Lower leg skin (tissue), 3 donors: ENCODE data around the gene KRT34.

Source experiments
- CTCF ChIP-seq, 3 donors: fragments of 450-650 bp; IDR thresholded peaks; one replicate each; pipeline ENCODE4 v1.5.1; 2016; ENCODE audit warnings: antibody characterized with exemption in 3 of 3, mild to moderate bottlenecking in 3 of 3, moderate library complexity in 2 of 3
- POLR2A ChIP-seq, 2 donors: fragments of 450-650 bp; IDR thresholded peaks; one replicate each; pipeline ENCODE4 v1.6.1; 2016 to 2017; ENCODE audit warnings: antibody characterized with exemption in 2 of 2, mild to moderate bottlenecking in 1 of 2, moderate library complexity in 1 of 2

GRCh38 chr17:41390411-41390938 lies 8.4 kb upstream of the KRT34 start:
- TF ChIP-seq POLR2A (IDR thresholded peaks at IDR 0.05), result no peak
- no peak for TF ChIP-seq CTCF (IDR thresholded peaks at IDR 0.05)
